Smooth muscle cell (in vitro differentiated cells): ENCODE measurements around the gene ALOX15. TPM values are rescaled to one million over a fixed set of nuclear protein-coding genes. Genes with fewer than 3 reads are reported as not detected.
A peak's percentile ranks its signal among the peaks of the same experiment; 100 is the strongest.
"Not testable (repeated sequence)": the region's sequence is repeated elsewhere in the genome, so short reads cannot be mapped to it uniquely, and the experiment has no call there.

Experiments
- DNase-seq: peaks from one replicate; lab custom pipeline; 2025; ENCODE audit not compliant: unreplicated experiment; lab: John Stamatoyannopoulos, UW
- H2AFZ ChIP-seq: fragments of 200-600 bp; sonication (generic); 2 replicates; pipeline ENCODE4 v1.6.0; 2016; ENCODE audit warnings: antibody characterized with exemption, low read depth, mild to moderate bottlenecking
- H3F3A ChIP-seq: fragments of 200-600 bp; sonication (generic); 2 replicates; pipeline ENCODE4 v1.6.0; 2017; ENCODE audit warnings: antibody characterized with exemption, low read depth
- H3K27ac ChIP-seq: fragments of 200-600 bp; sonication (generic); 2 replicates; pipeline ENCODE4 v1.5.1; 2016; ENCODE audit warnings: low read depth, mild to moderate bottlenecking
- H3K27me3 ChIP-seq: fragments of 200-600 bp; sonication (generic); 2 replicates; pipeline ENCODE4 v1.6.1; 2016; ENCODE audit warnings: low read depth, mild to moderate bottlenecking
- H3K36me3 ChIP-seq: fragments of 200-600 bp; sonication (generic); 2 replicates; pipeline ENCODE4 v1.5.1; 2016; ENCODE audit warnings: low read depth
- H3K4me1 ChIP-seq: fragments of 200-600 bp; sonication (generic); 2 replicates; pipeline ENCODE4 v1.5.1; 2016; ENCODE audit warnings: low read depth
- H3K4me2 ChIP-seq: fragments of 200-600 bp; sonication (generic); 2 replicates; pipeline ENCODE4 v1.6.0; 2016; ENCODE audit warnings: mild to moderate bottlenecking
- H3K4me3 ChIP-seq: fragments of 200-600 bp; sonication (generic); 2 replicates; pipeline ENCODE4 v1.5.1; 2016; ENCODE audit warnings: mild to moderate bottlenecking
- H3K79me2 ChIP-seq: fragments of 200-600 bp; sonication (generic); 2 replicates; pipeline ENCODE4 v1.6.0; 2016; ENCODE audit warnings: low read depth, mild to moderate bottlenecking
- H3K9ac ChIP-seq: fragments of 200-600 bp; sonication (generic); 2 replicates; pipeline ENCODE4 v1.6.0; 2016; ENCODE audit warnings: low read depth
- H3K9me3 ChIP-seq: fragments of 200-600 bp; sonication (generic); replicated peaks from 2 replicates; pipeline ENCODE4 v1.5.1; 2016; ENCODE audit warnings: low read depth
- H4K20me1 ChIP-seq: fragments of 200-600 bp; sonication (generic); 2 replicates; pipeline ENCODE4 v1.6.0; 2016; ENCODE audit warnings: low read depth
- CTCF ChIP-seq: fragments of 200-600 bp; sonication (generic); IDR thresholded peaks from 2 replicates; pipeline ENCODE4 v1.5.1; 2017; ENCODE audit warnings: borderline replicate concordance, mild to moderate bottlenecking, antibody characterized with exemption; ENCODE audit not compliant: insufficient read depth, poor library complexity, severe bottlenecking
- WGBS: methylation state at CpG from one replicate; pipeline ENCODE4 v1.1.7; 2016; ENCODE audit warnings: low lambda C conversion rate; 5-methylcytosine and 5-hydroxymethylcytosine counted together
- polyA plus RNA-seq: library from polyadenylated mRNA; unstranded; fragments of >200 nt; fragmentation: Nextera tagmentation; extraction: Ambion mirVana; gene quantifications from 2 replicates; pipeline ENCODE4 v1.2.1, GENCODE V29; 2016
- total RNA-seq: library from RNA; depleted of rRNA; stranded (reverse); fragments of >200 nt; gene quantifications from 2 replicates; pipeline ENCODE4 v1.2.3, GENCODE V29; 2014

The ALOX15 gene
- total and polyA plus RNA-seq, 2 experiments from 2014 or later = 0.32 TPM; not detected in 1

GRCh38 chr17:4664230-4664629, 22.8 kb upstream of the ALOX15 start:
- Histone ChIP-seq H3K79me2 (no peaks in the 10 kb centered on the region), H3K9ac (no peak overlapping the region), H3K9me3 (no peaks in the 10 kb centered on the region), H3K27me3 (no peaks in the 10 kb centered on the region), H3K36me3 (no peaks in the 10 kb centered on the region), H3K4me2 (no peak overlapping the region), H3K27ac (no peak overlapping the region), H4K20me1 (no peaks in the 10 kb centered on the region), H3K4me3 (no peak overlapping the region), H2AFZ (no peak overlapping the region), H3F3A (peaks cover 12% of the 10 kb centered on the region), H3K4me1 (no peaks in the 10 kb centered on the region)
- WGBS = 91% methylated on average over 9 of the region's 9 CpGs
- TF ChIP-seq CTCF = no peak
- DNase-seq = no peak

GRCh38 chr17:4663711-4664110, 22.2 kb upstream of the ALOX15 start:
- peaks cover 18% of the 10 kb centered on the region for H3F3A ChIP-seq
- DNase-seq = no peak
- H3K9ac ChIP-seq = no peak overlapping the region
- H3K27me3 ChIP-seq = no peaks in the 10 kb centered on the region
- H3K4me3 ChIP-seq = no peak overlapping the region
- H3K4me2 ChIP-seq = no peak overlapping the region
- no peak for TF ChIP-seq CTCF
- H4K20me1 ChIP-seq = no peaks in the 10 kb centered on the region
- no peak overlapping the region for H2AFZ ChIP-seq
- H3K27ac ChIP-seq = no peak overlapping the region
- no peaks in the 10 kb centered on the region for H3K9me3 ChIP-seq
- 94% methylated on average over 8 of the region's 8 CpGs for WGBS
- H3K36me3 ChIP-seq = no peaks in the 10 kb centered on the region
- no peaks in the 10 kb centered on the region for H3K79me2 ChIP-seq
- no peaks in the 10 kb centered on the region for H3K4me1 ChIP-seq

GRCh38 chr17:4658478-4659305, 17.2 kb upstream of the ALOX15 start:
- TF ChIP-seq CTCF = no peak
- Histone ChIP-seq H3K9me3 (no peaks in the 10 kb centered on the region), H3F3A (peaks cover 22% of the 10 kb centered on the region), H3K27me3 (no peaks in the 10 kb centered on the region), H3K36me3 (no peaks in the 10 kb centered on the region), H4K20me1 (no peaks in the 10 kb centered on the region), H3K79me2 (no peaks in the 10 kb centered on the region), H3K9ac (no peak overlapping the region), H3K4me2 (peak overlapping the region; percentile 76), H2AFZ (no peak overlapping the region), H3K27ac (peak overlapping the region; percentile 95), H3K4me1 (no peaks in the 10 kb centered on the region), H3K4me3 (no peak overlapping the region)
- WGBS = 39% methylated on average over 6 of the region's 6 CpGs
- DNase-seq = peak; percentile 44

GRCh38 chr17:4657678-4658077, 16.2 kb upstream of the ALOX15 start:
- Histone ChIP-seq H3K27me3 (no peaks in the 10 kb centered on the region), H3K4me3 (no peak overlapping the region), H2AFZ (no peak overlapping the region), H3K36me3 (no peaks in the 10 kb centered on the region), H3K9me3 (no peaks in the 10 kb centered on the region), H4K20me1 (no peaks in the 10 kb centered on the region), H3K9ac (peak overlapping the region; percentile 51), H3K4me2 (peak overlapping the region; percentile 76), H3K4me1 (no peaks in the 10 kb centered on the region), H3F3A (peaks cover 22% of the 10 kb centered on the region), H3K27ac (peak overlapping the region; percentile 95), H3K79me2 (no peaks in the 10 kb centered on the region)
- no peak for DNase-seq
- no peak for TF ChIP-seq CTCF
- WGBS = 55% methylated on average over 2 of the region's 2 CpGs

- not testable (repeated sequence) for H3K4me1 ChIP-seq, H3K4me2 ChIP-seq, H3K9me3 ChIP-seq, DNase-seq, H3K4me3 ChIP-seq, H3K79me2 ChIP-seq, H3K27ac ChIP-seq, H2AFZ ChIP-seq, H3K9ac ChIP-seq, H4K20me1 ChIP-seq, H3K36me3 ChIP-seq, H3K27me3 ChIP-seq
- 89% methylated on average over 7 of the region's 7 CpGs for WGBS
- H3F3A ChIP-seq = peaks cover 22% of the 10 kb centered on the region
Observed at GRCh38 chr17:4655933-4656332, 14.5 kb upstream of the ALOX15 start.
